ENCODE data around the gene NPY4R.
"Not testable (repeated sequence)": the region's sequence is repeated elsewhere in the genome, so short reads cannot be mapped to it uniquely, and the experiment has no call there.

The NPY4R gene

DNA sequence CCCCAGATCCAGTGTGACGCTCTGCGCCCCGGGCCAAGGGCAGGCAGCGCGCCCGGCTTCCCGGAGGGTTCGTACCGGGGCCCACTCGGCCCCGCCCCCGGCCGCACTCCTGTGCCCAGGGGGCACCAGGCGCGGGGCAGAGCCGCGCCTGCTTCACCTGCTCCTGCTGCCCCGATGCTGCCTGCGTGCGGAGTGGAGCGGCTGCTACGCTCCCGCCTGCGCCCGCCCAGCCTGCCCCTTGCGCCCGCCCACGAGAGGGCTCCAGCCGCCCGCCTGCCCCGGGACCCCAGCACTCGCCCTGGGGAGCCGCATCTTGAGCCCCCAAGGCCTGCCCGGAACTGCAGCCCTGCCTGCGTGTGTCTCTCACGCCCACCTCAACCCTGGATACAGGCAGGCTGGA, at the start of gene NPY4R:
NPY4R (minus strand) TSS at position 194 of the 400 bp plus-strand sequence. CDS start 3,323 bp downstream, outside the sequence.
- DNase-seq: not testable (repeated sequence)

- no peak for DNase-seq
Measured at GRCh38 chr10:46515366-46515765, 49.6 kb upstream of the NPY4R start.

- no peak for DNase-seq
Measured at GRCh38 chr10:46514899-46515298, 49.1 kb upstream of the NPY4R start.

- DNase-seq: no peak
Measured at GRCh38 chr10:46514431-46514861, 48.7 kb upstream of the NPY4R start.

GRCh38 chr10:46513333-46513732, 47.6 kb upstream of the NPY4R start:
- DNase-seq: not testable (repeated sequence)

GRCh38 chr10:46512725-46513124, 47.0 kb upstream of the NPY4R start:
- not testable (repeated sequence) for DNase-seq

DNA sequence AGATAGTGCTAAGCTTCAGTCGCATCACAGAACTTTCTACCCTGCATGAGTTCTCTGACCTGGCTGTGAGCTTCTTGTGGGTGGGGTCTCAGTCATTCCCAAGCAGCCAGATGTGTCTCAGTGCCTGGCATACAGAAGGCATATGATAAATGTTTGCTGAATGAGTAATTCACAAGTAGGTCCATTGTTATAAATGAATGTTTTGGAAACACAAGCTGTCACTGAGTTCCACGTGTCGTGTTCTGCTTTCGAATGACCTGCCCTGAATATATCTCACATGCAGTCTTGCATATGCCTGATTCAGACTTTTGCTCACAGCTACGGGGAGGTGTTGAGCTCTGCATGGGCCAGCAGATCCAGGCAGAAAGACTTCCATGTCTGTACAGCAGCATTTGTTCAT, 46.2 kb upstream of the NPY4R start:
- not testable (repeated sequence) for DNase-seq

DNA sequence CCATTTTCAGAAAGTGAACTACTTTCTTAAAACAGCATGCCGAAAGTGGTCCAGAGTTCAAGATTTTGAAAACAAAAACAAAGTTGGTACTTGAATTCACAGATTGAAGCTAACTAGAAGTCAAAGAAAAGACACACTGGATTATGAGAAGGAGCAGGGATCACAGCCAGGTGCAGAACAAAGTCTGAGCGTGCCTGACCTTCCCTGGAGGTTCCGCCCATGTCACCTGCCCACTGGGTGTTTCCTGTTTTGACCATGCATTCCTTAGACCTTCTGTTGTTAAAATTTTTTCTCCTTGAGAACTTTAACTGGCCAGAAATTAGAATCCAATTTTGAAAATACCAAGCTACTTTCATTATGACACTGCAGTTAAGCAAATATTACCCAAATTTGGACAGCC, 34.2 kb upstream of the NPY4R start:
- DNase-seq: not testable (repeated sequence)

GRCh38 chr10:46498985-46499703, 33.4 kb upstream of the NPY4R start:
- not testable (repeated sequence) for DNase-seq

- DNase-seq: not testable (repeated sequence)
Measured at GRCh38 chr10:46497878-46498277, 32.1 kb upstream of the NPY4R start.

GRCh38 chr10:46497401-46497800, 31.6 kb upstream of the NPY4R start:
- not testable (repeated sequence) for DNase-seq

DNA sequence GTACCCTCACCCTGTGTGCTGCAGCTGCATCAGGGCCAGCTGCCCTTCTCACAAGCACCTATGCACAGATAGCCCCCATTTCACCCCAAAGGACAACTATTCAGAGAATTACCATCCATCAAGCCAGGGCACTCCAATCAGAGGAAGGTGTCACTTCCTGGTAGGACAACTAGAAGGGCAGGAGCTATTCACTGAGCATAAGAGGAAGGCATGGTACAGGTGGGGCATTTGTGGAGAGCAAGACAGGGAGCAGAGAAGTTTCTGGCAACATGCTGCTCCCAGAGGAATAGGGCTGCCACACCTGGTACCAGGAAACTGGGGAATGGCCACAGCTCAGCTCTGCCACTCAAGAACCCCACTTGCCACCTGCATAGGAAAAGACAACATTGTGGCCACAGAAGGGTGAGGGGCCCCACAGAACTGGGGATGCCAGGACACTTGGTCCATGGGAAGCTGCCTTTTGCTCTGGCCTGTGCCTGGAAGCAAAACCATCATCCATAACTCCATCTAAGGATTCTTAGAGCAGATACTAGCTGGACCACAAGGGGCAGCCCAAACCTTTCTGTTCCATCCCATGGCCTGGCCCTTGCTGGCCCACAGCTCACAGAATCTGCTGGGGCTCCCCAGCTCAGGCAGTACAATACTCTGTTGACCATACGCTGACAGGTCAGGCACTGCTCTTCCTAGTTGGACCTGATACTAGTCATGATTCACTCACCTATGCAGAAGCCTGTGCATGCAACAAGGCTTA, 25.8 kb upstream of the NPY4R start:
- not testable (repeated sequence) for DNase-seq

DNA sequence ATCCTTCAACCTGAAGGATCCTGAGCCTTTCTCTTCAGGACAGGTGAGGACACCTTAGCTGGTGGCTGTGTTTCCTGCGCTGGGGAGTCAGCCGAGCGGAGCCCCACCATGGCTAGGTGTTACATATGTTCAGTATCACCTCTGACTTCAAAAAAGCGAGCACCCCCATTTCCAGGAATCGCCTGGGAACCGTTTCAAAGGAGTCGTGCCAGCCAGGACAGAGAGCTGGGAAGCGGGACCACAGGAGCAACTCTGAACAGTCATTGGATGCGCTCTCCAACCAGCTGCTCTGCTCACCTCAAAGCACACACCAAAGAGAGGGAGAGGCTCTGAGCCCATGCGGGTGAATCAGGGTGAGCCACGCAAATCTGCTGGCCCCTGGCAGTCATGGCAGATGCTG, 24.5 kb upstream of the NPY4R start:
- DNase-seq: not testable (repeated sequence)

- DNase-seq: not testable (repeated sequence)
Measured at GRCh38 chr10:46486459-46486858, 20.7 kb upstream of the NPY4R start.

DNA sequence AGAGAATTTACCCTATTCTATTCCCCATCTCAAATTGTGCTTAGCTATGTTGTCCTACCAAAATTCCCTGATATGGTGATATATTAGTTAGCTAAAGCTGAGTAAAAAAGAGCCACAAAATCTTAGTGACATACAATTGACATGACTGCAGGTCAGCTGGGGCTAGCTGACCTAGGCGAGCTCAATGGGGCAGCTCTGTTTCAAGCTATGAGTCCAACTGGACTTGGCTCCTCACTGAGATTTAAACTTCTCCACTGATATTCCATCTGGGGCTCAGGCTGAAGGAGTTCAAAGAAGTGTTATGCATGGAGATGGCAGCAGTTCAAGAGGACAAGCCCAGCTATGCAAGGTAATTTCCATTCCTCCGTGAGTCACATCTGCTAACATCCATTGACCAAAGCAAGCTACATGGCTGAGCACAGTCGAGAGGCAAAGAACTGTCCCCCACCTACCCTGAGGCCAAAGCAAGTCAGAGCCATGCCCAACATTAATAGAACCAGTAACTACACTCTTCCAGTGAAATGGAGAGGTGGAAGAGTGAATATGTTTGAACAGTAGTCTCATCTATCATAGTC, 9.1 kb upstream of the NPY4R start:
- DNase-seq: not testable (repeated sequence)

DNA sequence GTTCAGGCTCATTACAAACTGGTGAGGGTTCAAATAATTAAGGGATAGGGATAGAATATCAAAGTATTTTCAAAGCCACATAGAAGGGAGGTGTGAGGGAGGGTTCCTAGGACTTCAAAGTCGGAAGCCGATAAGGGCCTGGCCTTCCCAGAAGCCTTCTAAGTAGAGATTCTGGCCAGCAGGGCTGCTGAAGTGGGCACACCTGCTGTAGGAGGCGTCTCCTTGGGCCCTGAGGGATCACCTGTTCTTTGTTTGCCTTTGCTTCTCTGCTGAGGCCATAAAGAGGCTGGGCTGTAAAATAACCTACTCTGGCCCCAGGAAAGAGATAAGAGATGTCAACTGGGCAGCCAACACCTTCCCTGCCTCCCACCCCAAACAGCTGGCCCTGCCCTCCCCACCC, 8.0 kb upstream of the NPY4R start:
- not testable (repeated sequence) for DNase-seq

DNA sequence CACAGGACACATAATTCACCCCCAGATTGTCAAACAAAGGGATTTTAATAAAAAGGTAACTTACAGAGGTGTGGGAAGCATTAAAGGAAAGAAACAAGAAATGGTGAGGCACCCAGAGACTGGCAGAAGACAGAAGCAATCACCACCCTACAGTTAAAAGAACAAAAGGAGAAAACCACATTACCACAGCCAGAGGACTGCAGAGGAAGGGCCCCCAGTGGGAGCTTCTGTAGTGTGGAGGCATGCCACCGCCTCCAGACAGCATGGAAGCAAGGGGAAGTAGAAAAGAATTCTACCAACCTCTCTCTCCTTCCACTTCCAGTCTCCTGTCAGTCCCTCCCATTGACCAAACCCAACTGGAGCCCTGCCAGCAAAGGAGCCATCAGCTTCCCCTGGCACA, 4.4 kb upstream of the NPY4R start:
- DNase-seq: not testable (repeated sequence)

- DNase-seq: not testable (repeated sequence)
Measured at GRCh38 chr10:46468119-46468809, 2.5 kb upstream of the NPY4R start.

GRCh38 chr10:46463608-46464007, 2.1 kb downstream of the NPY4R start:
- DNase-seq: not testable (repeated sequence)

DNA sequence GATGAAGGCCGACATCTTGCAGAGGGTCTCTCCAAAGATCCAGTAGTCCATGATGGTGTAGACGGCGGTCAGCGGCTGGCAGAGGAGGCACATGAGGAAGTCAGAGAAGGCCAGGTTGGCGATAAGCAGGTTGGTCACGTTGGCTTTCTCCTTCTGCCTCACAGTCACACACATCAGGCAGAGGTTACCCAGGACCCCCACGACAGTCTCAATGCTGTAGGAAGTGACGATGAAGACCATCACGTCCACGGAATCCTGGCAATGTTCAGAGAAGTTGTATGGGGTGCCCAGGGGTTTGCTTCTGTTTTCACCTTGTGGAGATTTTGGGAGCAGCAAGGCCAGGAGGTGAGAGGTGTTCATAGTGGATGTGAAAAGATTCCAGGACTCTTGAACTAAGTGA, 3.5 kb downstream of the NPY4R start:
- not testable (repeated sequence) for DNase-seq

DNA sequence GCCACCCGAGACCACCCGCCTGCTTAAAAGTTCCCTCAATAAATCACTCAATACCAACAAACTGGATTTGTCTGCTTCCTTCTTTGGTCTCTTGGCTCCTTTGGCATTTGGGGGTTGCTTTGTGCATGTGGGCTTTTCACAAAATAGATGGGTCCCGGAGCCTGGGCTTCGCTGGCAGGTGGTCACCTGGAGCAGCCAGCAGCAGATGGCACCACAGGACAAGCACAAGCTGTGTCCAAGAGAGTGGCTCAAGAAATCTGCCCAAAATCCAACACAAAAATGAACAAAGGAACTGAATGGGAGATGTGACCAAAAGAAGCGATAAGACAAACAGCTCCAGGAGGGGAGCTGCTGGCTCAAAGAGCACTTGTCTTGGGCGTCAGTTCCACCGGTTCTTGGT, 6.2 kb downstream of the NPY4R start:
- not testable (repeated sequence) for DNase-seq

GRCh38 chr10:46457071-46457470, 8.7 kb downstream of the NPY4R start:
- DNase-seq: not testable (repeated sequence)

DNA sequence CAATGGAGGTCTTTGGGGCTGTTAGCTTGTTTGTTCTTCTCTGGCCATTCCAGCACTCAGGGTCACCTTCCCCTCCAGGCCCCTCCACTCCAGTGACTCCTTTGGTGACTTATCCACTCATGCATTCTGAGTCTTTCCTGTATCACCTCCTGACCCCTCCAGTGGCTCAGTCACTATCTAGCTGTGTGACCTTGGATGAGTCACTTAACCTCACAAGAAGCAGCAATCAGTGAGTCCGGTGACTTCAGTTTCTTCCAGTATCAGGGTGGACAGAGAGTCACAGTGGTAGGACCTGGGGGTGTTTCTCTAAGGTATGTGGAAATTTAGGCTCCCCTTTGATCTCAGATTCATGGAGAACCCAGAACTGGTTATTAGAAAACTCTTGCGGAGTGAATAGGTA, 9.8 kb downstream of the NPY4R start:
- DNase-seq: not testable (repeated sequence)

All from activated effector memory CD4-positive, alpha-beta T cell treated with Interleukin-2 at 50 U/mL for 16 hours (primary cell).